Vagina (tissue), 2 donors: Measurements from ENCODE around the gene ASIC1. TPM values are rescaled to one million over a fixed set of nuclear protein-coding genes. Genes with fewer than 3 reads are reported as not detected.

Experiments used
- DNase-seq, 2 donors: peaks; one replicate each; pipeline ENCODE4 v3.0.0-alpha.2; 2017; ENCODE audit errors: extremely low spot score in 2 of 2
- H3K27ac ChIP-seq: fragments of 200-600 bp; sonication (generic); one replicate; pipeline ENCODE4 v1.5.1; 2019
- H3K27me3 ChIP-seq: fragments of 200-600 bp; sonication (generic); one replicate; pipeline ENCODE4 v1.5.1; 2019
- H3K36me3 ChIP-seq, 2 donors: fragments of 200-600 bp; sonication (generic); one replicate each; pipeline ENCODE4 v1.5.1; 2017 to 2019
- H3K4me1 ChIP-seq: fragments of 200-600 bp; sonication (generic); one replicate; pipeline ENCODE4 v1.5.1; 2019
- H3K4me3 ChIP-seq, 2 donors: fragments of 200-600 bp; sonication (generic); 1 replicate in 1 of 2; 2 replicates in 1 of 2; pipeline ENCODE4 v1.5.1; 2016 to 2019
- H3K9me3 ChIP-seq: fragments of 200-600 bp; sonication (generic); one replicate; pipeline ENCODE4 v1.5.1; 2019
- POLR2A ChIP-seq, 2 donors: fragments of 450-650 bp; IDR thresholded peaks; one replicate each; pipeline ENCODE4 v1.6.1; 2017; ENCODE audit warnings: antibody characterized with exemption in 2 of 2, mild to moderate bottlenecking in 2 of 2, moderate library complexity in 2 of 2
- POLR2AphosphoS5 ChIP-seq, 2 donors: sonication (generic); formaldehyde crosslinking; IDR thresholded peaks; one replicate each; pipeline ENCODE4 v1.9.0; 2017; ENCODE audit warnings: antibody characterized with exemption in 2 of 2, mild to moderate bottlenecking in 2 of 2, low read depth in 1 of 2; ENCODE audit not compliant: insufficient read depth in 1 of 2
- intact Hi-C: fragments of 100-400 bp; cut with DNase I; formaldehyde crosslinking; loops from one replicate; pipeline ENCODE4 v1.15.1; 2023
- total RNA-seq: library from RNA; depleted of rRNA; stranded (reverse); fragments of >200 nt; gene quantifications from one replicate; pipeline ENCODE4 v1.2.3, GENCODE V29; 2016
- TF ChIP-seq, protein P1 (sequence below), 3 experiments: fragments of 450-650 bp in 2 of 3; fragments of 200-600 bp in 1 of 3; sonication (generic) in 1 of 3; IDR thresholded peaks; one replicate each; pipeline ENCODE4 v1.5.1; 2017 to 2019; ENCODE audit warnings: antibody characterized with exemption in 3 of 3, mild to moderate bottlenecking in 2 of 3, moderate library complexity in 2 of 3

The ASIC1 gene
- total RNA-seq, 1 donor from 2014 or later = 2.9 TPM

DNA sequence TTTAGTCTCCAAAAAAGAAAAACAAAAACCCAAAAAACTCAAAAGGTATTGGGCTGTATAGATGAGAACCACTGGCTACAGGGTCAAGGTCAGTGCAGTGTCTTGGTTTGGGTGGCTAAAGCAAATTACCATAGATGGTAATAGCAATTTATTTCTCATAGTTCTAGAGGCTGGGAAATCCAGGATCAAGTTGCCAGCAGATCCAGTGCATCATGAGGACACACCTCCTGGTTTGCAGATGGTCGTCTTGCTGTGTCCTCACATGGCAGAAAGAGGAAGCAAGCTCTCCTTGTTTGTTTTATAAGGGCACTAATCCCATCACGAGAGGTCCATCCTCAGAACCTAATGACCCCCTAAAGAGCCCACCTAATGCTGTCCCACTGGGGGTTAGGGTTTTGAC lies 65.8 kb downstream of the ASIC1 start:
- DNase-seq = no peak
- peaks cover 23% of the 10 kb centered on the region for H3K4me1 ChIP-seq
- peaks cover 0 to 21% of the 10 kb centered on the region in 2 donors for H3K36me3 ChIP-seq
- intact Hi-C loops = no loop called here
- TF ChIP-seq POLR2AphosphoS5 (IDR thresholded peaks at IDR 0.05; ENCODE audit: insufficient read depth in 1 of 2, low read depth in 1 of 2) = no peak
- TF ChIP-seq POLR2A (IDR thresholded peaks at IDR 0.05) = no peak
- TF ChIP-seq, protein P1, sequence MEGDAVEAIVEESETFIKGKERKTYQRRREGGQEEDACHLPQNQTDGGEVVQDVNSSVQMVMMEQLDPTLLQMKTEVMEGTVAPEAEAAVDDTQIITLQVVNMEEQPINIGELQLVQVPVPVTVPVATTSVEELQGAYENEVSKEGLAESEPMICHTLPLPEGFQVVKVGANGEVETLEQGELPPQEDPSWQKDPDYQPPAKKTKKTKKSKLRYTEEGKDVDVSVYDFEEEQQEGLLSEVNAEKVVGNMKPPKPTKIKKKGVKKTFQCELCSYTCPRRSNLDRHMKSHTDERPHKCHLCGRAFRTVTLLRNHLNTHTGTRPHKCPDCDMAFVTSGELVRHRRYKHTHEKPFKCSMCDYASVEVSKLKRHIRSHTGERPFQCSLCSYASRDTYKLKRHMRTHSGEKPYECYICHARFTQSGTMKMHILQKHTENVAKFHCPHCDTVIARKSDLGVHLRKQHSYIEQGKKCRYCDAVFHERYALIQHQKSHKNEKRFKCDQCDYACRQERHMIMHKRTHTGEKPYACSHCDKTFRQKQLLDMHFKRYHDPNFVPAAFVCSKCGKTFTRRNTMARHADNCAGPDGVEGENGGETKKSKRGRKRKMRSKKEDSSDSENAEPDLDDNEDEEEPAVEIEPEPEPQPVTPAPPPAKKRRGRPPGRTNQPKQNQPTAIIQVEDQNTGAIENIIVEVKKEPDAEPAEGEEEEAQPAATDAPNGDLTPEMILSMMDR (IDR thresholded peaks at IDR 0.05) = no peak
- no peaks in the 10 kb centered on the region for H3K27me3 ChIP-seq
- no peak overlapping the region for H3K4me3 ChIP-seq
- no peaks in the 10 kb centered on the region for H3K9me3 ChIP-seq
- no peak overlapping the region for H3K27ac ChIP-seq

DNA sequence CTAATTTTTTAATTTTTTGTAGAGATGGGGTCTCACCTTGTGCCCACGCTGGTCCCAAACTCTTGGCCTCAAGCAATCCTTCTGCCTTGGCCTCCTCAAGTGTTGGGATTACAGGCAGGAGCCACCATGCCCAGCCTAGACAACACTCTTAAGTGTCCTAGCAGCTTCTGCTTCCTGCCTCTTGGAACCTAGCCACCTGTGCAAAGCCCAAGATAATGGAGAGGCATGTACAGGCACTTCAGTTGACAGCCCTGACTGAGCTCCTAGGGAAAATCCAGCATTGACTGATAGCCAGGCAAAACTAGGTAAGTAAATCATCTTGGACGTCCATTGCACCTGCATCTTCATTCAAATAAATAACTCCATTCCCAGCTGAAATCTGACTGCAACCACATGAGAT lies 70.2 kb downstream of the ASIC1 start:
- no peak overlapping the region for H3K4me3 ChIP-seq
- H3K27me3 ChIP-seq = no peaks in the 10 kb centered on the region
- H3K27ac ChIP-seq = no peak overlapping the region
- H3K4me1 ChIP-seq = peaks cover 15% of the 10 kb centered on the region
- DNase-seq = no peak
- intact Hi-C loops = no loop called here
- H3K9me3 ChIP-seq = no peaks in the 10 kb centered on the region
- no peak for TF ChIP-seq POLR2A (IDR thresholded peaks at IDR 0.05)
- TF ChIP-seq POLR2AphosphoS5 (IDR thresholded peaks at IDR 0.05; ENCODE audit: insufficient read depth in 1 of 2, low read depth in 1 of 2) = no peak
- TF ChIP-seq, protein P1 (IDR thresholded peaks at IDR 0.05) = no peak
- peaks cover 0 to 31% of the 10 kb centered on the region in 2 donors for H3K36me3 ChIP-seq

DNA sequence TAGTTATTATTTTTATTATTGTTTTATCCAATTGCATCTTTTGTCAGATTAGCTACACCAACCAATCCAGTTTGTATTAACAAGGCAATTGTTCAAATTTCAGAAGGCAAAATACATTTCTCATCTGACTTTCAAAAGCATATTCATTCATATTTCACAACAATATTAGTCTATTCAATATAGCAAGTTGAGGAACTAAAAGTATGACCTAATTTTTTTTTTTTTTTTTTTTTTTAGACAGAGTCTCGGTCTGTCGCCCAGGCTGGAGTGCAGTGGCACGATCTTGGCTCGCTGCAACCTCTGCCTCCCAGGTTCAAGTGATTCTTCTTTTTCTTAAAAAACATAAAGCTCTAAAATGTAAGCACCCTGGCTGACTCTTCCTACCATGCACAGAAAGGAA lies 71.9 kb downstream of the ASIC1 start:
- H3K36me3 ChIP-seq = peaks cover 0 to 41% of the 10 kb centered on the region in 2 donors
- intact Hi-C loops = no loop called here
- TF ChIP-seq, protein P1 (IDR thresholded peaks at IDR 0.05) = no peak
- TF ChIP-seq POLR2A (IDR thresholded peaks at IDR 0.05) (no peak), POLR2AphosphoS5 (IDR thresholded peaks at IDR 0.05; ENCODE audit: insufficient read depth in 1 of 2, low read depth in 1 of 2) (no peak)
- no peak for DNase-seq
- no peaks in the 10 kb centered on the region for H3K9me3 ChIP-seq
- no peak overlapping the region for H3K27ac ChIP-seq
- H3K4me3 ChIP-seq = no peak overlapping the region
- H3K27me3 ChIP-seq = no peaks in the 10 kb centered on the region
- H3K4me1 ChIP-seq = peaks cover 14% of the 10 kb centered on the region

DNA sequence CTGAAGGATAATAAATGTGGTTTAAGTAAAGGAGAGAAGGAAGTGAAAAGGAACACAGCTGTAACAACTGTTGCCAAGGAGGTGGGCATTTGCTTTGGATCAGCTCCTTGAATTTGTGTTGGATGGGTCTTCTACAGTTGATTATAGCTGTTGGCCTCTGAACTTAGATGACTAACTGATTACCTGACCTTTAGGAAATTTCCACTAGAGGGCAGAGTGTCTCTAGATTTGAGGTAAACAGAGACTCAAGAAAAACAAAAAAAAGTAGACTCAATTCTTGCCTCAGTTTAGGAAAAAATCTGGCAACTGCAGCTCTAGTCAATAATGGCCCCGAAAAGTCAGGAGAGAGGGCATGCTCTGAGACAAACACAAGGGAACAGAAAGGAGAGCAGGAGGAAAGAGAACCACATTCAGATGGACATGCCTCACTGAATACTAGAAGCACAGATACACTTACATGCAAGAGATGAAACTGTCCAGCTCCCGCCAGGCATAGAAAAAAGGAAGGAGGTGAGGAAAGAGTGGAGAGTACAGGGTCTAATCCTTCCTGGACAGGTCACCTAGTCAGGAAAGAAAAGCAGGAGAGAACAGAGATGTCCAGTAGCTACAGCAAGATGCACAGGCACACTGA lies 75.2 kb downstream of the ASIC1 start:
- Histone ChIP-seq H3K4me3 (no peak overlapping the region), H3K27ac (no peak overlapping the region), H3K4me1 (no peaks in the 10 kb centered on the region), H3K36me3 (peaks cover 0 to 39% of the 10 kb centered on the region in 2 donors), H3K9me3 (no peaks in the 10 kb centered on the region), H3K27me3 (no peaks in the 10 kb centered on the region)
- no peak for DNase-seq
- TF ChIP-seq, protein P1 (IDR thresholded peaks at IDR 0.05) = peak in 1 of 3 experiments; percentile 47
- TF ChIP-seq POLR2A (IDR thresholded peaks at IDR 0.05) (no peak), POLR2AphosphoS5 (IDR thresholded peaks at IDR 0.05; ENCODE audit: insufficient read depth in 1 of 2, low read depth in 1 of 2) (no peak)
- intact Hi-C loops = no loop called here

Other genes with a start within 250 kb of the ASIC1 start
- 15.7 TPM for gene NCKAP5L, start 229.2 kb upstream of the ASIC1 start, total RNA-seq
- 2.7 TPM for gene BCDIN3D, start 214.5 kb upstream of the ASIC1 start, total RNA-seq
- 19.4 TPM for gene FAIM2, start 153.7 kb upstream of the ASIC1 start, total RNA-seq
- gene AQP2, start 106.9 kb upstream of the ASIC1 start, total RNA-seq = not detected
- not detected for gene AQP5, start 95.7 kb upstream of the ASIC1 start, total RNA-seq
- not detected for gene AQP6, start 84.6 kb upstream of the ASIC1 start, total RNA-seq
- 19.2 TPM for gene RACGAP1, start 32.1 kb upstream of the ASIC1 start, total RNA-seq
- 42.2 TPM for gene SMARCD1, start 27.7 kb downstream of the ASIC1 start, total RNA-seq
- 65.3 TPM for gene GPD1, start 46.4 kb downstream of the ASIC1 start, total RNA-seq
- 74.4 TPM for gene COX14, start 54.6 kb downstream of the ASIC1 start, total RNA-seq
- 45.2 TPM for gene CERS5, start 109.8 kb downstream of the ASIC1 start, total RNA-seq
- gene LIMA1, start 225.9 kb downstream of the ASIC1 start, total RNA-seq = 99.2 TPM